Inflammatory macrophage (primary cell): Measurements from ENCODE around the gene PARD3.

ENCODE experiments used
- DNase-seq, 2 donors: peaks; one replicate each; pipeline ENCODE4 v3.0.0-alpha.2; 2020 to 2022

PARD3 gene

DNA sequence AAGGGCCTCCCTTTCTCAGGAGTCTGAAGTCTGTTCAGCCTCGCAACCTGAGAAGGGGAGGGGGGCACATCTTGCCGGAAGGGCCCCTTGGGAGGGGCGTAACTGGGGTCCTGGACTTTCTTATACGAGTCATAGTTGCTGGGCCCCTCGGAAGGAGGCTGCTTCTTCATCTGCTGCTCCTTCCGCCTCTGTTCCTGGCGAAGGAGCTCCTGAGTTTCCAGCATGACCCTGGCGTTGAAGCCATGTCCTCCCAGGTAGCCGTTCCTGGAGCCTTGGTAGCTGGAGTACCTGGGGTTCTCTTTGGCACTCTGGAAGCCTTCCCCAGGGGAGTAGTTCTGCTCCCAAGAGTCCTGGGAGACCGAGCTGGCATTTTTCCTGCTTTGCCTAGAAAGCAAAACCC is 703.9 kb downstream of the PARD3 start:
- no peak for DNase-seq

- DNase-seq, result no peak
These were observed 705.0 kb downstream of the PARD3 start for GRCh38 chr10:34109952-34110702.

- no peak for DNase-seq
These were observed 705.6 kb downstream of the PARD3 start for GRCh38 chr10:34109495-34109894.

GRCh38 chr10:34107626-34108516 is 707.2 kb downstream of the PARD3 start:
- no peak for DNase-seq

GRCh38 chr10:34106356-34106885 is 708.7 kb downstream of the PARD3 start:
- no peak for DNase-seq

GRCh38 chr10:34104829-34105572 is 710.1 kb downstream of the PARD3 start:
- no peak for DNase-seq

DNA sequence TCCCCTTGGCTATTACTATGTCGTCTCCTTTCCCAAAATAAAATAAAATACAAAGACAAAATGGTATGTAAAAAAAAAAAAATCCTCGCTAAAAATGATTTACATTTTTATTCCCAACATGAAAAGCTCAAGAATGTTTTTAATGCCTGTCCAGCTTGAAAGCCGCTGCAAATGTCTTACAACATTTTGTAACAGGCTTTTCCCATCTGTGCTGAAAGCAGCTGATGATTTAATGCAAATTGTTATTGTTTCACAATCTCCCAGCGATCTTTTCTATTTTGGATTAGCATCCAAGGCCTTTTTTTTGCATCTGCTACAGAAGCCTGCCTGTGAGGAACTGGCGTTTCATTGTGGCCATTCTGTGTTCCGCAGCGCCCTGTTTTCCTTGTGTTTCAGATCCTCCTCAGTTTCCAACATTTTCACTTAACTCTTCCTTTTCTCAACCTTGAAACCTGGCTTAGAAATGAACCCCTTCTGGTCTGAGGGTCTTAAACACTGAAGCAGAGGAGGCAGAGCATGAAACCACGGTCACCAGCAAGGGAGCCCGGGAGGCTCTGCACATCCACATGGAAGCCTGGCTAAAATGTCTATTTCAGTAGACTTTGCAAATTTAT is 712.1 kb downstream of the PARD3 start:
- no peak for DNase-seq

DNA sequence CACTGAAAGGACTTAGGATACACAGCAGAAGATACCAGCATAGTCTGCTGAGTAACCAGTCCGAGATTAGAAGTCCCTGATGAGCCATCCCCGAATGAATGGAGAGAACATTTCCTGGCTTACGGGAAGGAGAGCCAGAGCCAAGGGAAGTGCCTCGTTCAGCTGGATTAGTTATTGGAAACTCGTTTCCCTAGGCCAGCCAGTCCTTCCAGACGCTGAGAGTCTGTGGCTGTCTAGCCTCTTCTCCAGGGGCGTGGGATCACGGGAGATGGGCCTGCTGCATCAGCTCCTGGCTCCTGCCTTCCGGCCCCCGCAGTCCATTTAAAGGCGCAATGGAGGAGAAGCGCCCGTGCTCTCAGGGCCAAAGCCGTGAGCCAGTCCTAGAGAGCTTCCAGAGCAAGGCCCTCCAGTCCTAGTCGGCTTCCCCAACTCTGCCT is 712.8 kb downstream of the PARD3 start:
- DNase-seq, result no peak

GRCh38 chr10:34101001-34101400 is 714.1 kb downstream of the PARD3 start:
- no peak for DNase-seq

DNA sequence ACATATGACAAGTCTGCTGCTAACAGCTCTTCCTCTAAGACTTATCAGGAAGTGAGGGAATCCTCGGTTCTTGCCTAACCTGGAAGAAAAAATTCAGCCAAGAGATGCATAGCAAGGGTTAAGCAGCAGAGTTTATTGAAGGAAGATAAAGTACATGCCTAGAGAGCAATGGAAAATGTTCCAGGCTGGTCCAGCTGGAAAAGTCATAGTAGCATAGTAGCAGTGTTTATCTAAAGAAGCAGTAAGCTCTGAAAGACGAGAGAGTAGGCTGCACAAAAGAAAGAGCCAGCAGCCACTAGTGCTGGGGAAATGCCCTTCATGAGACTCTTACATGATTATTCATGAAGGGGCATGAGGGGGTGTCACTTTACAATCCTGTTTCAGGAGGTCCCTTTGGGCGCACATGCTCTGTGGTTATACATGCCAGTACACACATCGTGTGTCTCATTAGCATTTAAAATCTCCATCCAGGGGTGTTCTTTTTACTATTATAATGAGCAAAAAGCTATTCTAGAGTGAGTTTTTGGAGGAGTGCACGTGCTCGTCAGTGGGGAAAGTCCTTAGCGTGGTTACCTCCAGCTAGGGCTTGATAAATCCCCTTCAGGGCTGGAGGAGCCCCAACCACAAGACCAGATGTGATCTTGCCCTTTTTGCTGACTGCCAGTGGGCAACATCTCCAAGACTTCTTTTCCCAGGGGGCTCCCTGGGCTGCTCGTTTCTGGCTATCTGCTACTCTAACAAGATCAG is 716.1 kb downstream of the PARD3 start:
- no peak for DNase-seq

- no peak for DNase-seq
These were observed 717.4 kb downstream of the PARD3 start for GRCh38 chr10:34097682-34098081.

GRCh38 chr10:34094961-34095360 is 720.1 kb downstream of the PARD3 start:
- DNase-seq, result peak in 1 of 2 donors; percentile 19

- DNase-seq, result no peak
These were observed 720.9 kb downstream of the PARD3 start for GRCh38 chr10:34094146-34094696.

GRCh38 chr10:34092891-34093290 is 722.2 kb downstream of the PARD3 start:
- DNase-seq, result no peak

GRCh38 chr10:34091635-34092195 is 723.4 kb downstream of the PARD3 start:
- no peak for DNase-seq

DNA sequence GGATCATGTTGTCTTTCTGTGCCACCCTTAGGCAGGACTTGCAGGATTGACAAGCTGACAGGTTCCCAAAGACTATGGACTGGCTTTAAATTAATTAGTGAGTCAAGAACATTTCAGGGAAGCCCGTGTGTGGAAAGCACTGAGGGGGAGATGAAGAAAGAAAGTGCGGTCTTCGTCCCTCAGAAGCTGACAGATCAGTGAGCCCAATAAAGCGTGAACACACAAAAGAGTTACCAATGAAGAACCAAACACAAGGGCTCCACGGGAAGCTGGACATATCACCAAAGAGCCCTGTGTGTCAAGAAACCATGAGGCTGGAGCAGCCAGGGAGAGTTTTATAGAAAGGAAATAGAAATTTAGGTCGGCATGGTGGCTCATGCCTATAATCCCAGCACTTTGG is 725.8 kb downstream of the PARD3 start:
- no peak for DNase-seq

- DNase-seq, result no peak
These were observed 726.8 kb downstream of the PARD3 start for GRCh38 chr10:34088208-34088794.

- no peak for DNase-seq
These were observed 728.0 kb downstream of the PARD3 start for GRCh38 chr10:34087095-34087418.

DNA sequence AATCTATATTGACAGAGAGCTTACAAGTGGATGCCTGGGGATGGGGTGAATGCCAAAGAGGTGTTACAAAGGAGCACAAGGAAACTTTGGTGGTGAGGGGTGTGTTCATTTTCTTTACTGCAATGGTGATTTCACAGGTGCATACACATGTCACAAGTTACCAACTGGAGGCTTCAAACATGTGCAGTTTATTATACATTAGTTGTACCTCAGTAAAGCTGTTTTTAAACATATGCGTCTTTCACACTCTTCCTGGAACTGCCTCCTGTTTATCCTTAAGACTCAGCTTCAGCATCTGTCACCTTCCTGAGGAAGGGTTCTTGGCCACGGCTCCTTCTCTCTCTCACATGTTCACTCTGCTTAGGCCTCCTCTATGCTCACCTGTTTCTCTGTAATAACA is 731.5 kb downstream of the PARD3 start:
- no peak for DNase-seq

- no peak for DNase-seq
These were observed 733.1 kb downstream of the PARD3 start for GRCh38 chr10:34081948-34082347.

GRCh38 chr10:34081347-34081743 is 733.8 kb downstream of the PARD3 start:
- peak in 1 of 2 donors; percentile 2 for DNase-seq
